ENCODE data around the gene FGF1. TPM values are rescaled to one million over a fixed set of nuclear protein-coding genes. Genes with fewer than 3 reads are reported as not detected.

FGF1 gene
- total RNA-seq, 2 experiments from 2014 or later: not detected

- H3K27ac ChIP-seq (ENCODE audit: low read depth in 1 of 2, low read length in 2 of 2): no peak overlapping the region
- ChIA-PET POLR2A (no interaction called here), CTCF (no interaction called here)
- intact Hi-C loops (cut with DNase I, micrococcal nuclease): no loop called here
- no peaks in the 10 kb centered on the region for H3K36me3 Mint-ChIP-seq (ENCODE audit: low read depth)
- H3K27me3 Mint-ChIP-seq: no peaks in the 10 kb centered on the region
- no peaks in the 10 kb centered on the region for H3K9me3 ChIP-seq (ENCODE audit: control insufficient read depth in 1 of 2, insufficient read depth in 1 of 2, low read length in 2 of 2)
- no peaks in the 10 kb centered on the region for H3K36me3 ChIP-seq (ENCODE audit: insufficient read depth, low read length)
- no peak for TF ChIP-seq CTCF (IDR thresholded peaks at IDR 0.05)
- H3K4me3 ChIP-seq (ENCODE audit: low read length): no peak overlapping the region
- no peak overlapping the region for H3K4me3 Mint-ChIP-seq
- no peaks in the 10 kb centered on the region for H3K4me1 ChIP-seq (ENCODE audit: insufficient read depth, low read length)
- no peaks in the 10 kb centered on the region for H3K9me3 Mint-ChIP-seq
- peaks cover under 1% of the 10 kb centered on the region for H3K4me1 Mint-ChIP-seq (ENCODE audit: low read depth)
- H3K27ac Mint-ChIP-seq: no peak overlapping the region
- no peak for ATAC-seq (ENCODE audit: poor library complexity)
- no peaks in the 10 kb centered on the region for H3K27me3 ChIP-seq (ENCODE audit: control insufficient read depth in 1 of 2, insufficient read depth in 2 of 2, low read length in 2 of 2)
- no peak for DNase-seq
Measured at GRCh38 chr5:142571371-142571770, 114.5 kb downstream of the FGF1 start.

GRCh38 chr5:142569905-142570304 lies 116.0 kb downstream of the FGF1 start:
- no peaks in the 10 kb centered on the region for H3K27me3 Mint-ChIP-seq
- no peak for ATAC-seq (ENCODE audit: poor library complexity)
- Histone ChIP-seq H3K27ac (ENCODE audit: low read depth in 1 of 2, low read length in 2 of 2) (no peak overlapping the region), H3K27me3 (ENCODE audit: control insufficient read depth in 1 of 2, insufficient read depth in 2 of 2, low read length in 2 of 2) (no peaks in the 10 kb centered on the region), H3K36me3 (ENCODE audit: insufficient read depth, low read length) (no peaks in the 10 kb centered on the region), H3K4me3 (ENCODE audit: low read length) (no peak overlapping the region), H3K9me3 (ENCODE audit: control insufficient read depth in 1 of 2, insufficient read depth in 1 of 2, low read length in 2 of 2) (no peaks in the 10 kb centered on the region), H3K4me1 (ENCODE audit: insufficient read depth, low read length) (no peaks in the 10 kb centered on the region)
- POLR2A ChIA-PET: no interaction called here
- no peak overlapping the region for H3K4me3 Mint-ChIP-seq
- no peak for TF ChIP-seq CTCF (IDR thresholded peaks at IDR 0.05)
- CTCF ChIA-PET: no interaction called here
- H3K9me3 Mint-ChIP-seq: no peaks in the 10 kb centered on the region
- no peak overlapping the region for H3K27ac Mint-ChIP-seq
- no peak for DNase-seq
- no peaks in the 10 kb centered on the region for H3K36me3 Mint-ChIP-seq (ENCODE audit: low read depth)
- intact Hi-C loops (cut with DNase I, micrococcal nuclease): no loop called here
- H3K4me1 Mint-ChIP-seq (ENCODE audit: low read depth): no peaks in the 10 kb centered on the region

- no peak for DNase-seq
- Histone ChIP-seq H3K9me3 (ENCODE audit: control insufficient read depth in 1 of 2, insufficient read depth in 1 of 2, low read length in 2 of 2) (no peaks in the 10 kb centered on the region), H3K36me3 (ENCODE audit: insufficient read depth, low read length) (no peaks in the 10 kb centered on the region), H3K27me3 (ENCODE audit: control insufficient read depth in 1 of 2, insufficient read depth in 2 of 2, low read length in 2 of 2) (no peaks in the 10 kb centered on the region), H3K27ac (ENCODE audit: low read depth in 1 of 2, low read length in 2 of 2) (no peak overlapping the region), H3K4me3 (ENCODE audit: low read length) (no peak overlapping the region), H3K4me1 (ENCODE audit: insufficient read depth, low read length) (no peaks in the 10 kb centered on the region)
- no peak for ATAC-seq (ENCODE audit: poor library complexity)
- no peaks in the 10 kb centered on the region for H3K4me1 Mint-ChIP-seq (ENCODE audit: low read depth)
- no peak overlapping the region for H3K4me3 Mint-ChIP-seq
- CTCF ChIA-PET: no interaction called here
- no peaks in the 10 kb centered on the region for H3K9me3 Mint-ChIP-seq
- H3K27ac Mint-ChIP-seq: no peak overlapping the region
- POLR2A ChIA-PET: no interaction called here
- TF ChIP-seq CTCF (IDR thresholded peaks at IDR 0.05): no peak
- intact Hi-C loops (cut with DNase I, micrococcal nuclease): no loop called here
- no peaks in the 10 kb centered on the region for H3K27me3 Mint-ChIP-seq
- no peaks in the 10 kb centered on the region for H3K36me3 Mint-ChIP-seq (ENCODE audit: low read depth)
Measured at GRCh38 chr5:142568996-142569335, 116.9 kb downstream of the FGF1 start.
